Renal cortex interstitium (tissue), 11 donors: ENCODE results near the gene ANXA4. TPM values are rescaled to one million over a fixed set of nuclear protein-coding genes. Genes with fewer than 3 reads are reported as not detected.

Experiments used
- DNase-seq, 11 donors: peaks; one replicate each; pipeline ENCODE4 v3.0.0-alpha.2; 2013; ENCODE audit warnings: low read depth in 9 of 11, low spot score in 4 of 11; ENCODE audit errors: extremely low read depth in 1 of 11
- polyA plus RNA-seq, 3 donors: library from polyadenylated mRNA; unstranded; fragments of 120-200 nt; gene quantifications; one replicate each; pipeline ENCODE4 v1.2.1, GENCODE V29; 2013; ENCODE audit not compliant: insufficient read length in 3 of 3

Gene ANXA4
- polyA plus RNA-seq, 3 donors = 217 to 275 (median 226) TPM

GRCh38 chr2:69848186-69848790 is 106.4 kb downstream of the ANXA4 start:
- DNase-seq = no peak

- no peak for DNase-seq
Observed at GRCh38 chr2:69858261-69858660, 116.3 kb downstream of the ANXA4 start.

- no peak for DNase-seq
Observed at GRCh38 chr2:69863298-69863697, 121.4 kb downstream of the ANXA4 start.

Other genes starting within 250 kb of the ANXA4 start
- 10 to 100 TPM; 20.7 to 26.6 (median 23.2) TPM for gene AAK1, start 98.4 kb upstream of the ANXA4 start, polyA plus RNA-seq
- gene GMCL1, start 87.5 kb downstream of the ANXA4 start, polyA plus RNA-seq = 10 to 100 TPM; 28.7 to 38.4 (median 32.6) TPM
- 10 to 100 TPM; 62.6 to 73.7 (median 71.4) TPM for gene SNRNP27, start 151.8 kb downstream of the ANXA4 start, polyA plus RNA-seq
- gene MXD1, start 173.0 kb downstream of the ANXA4 start, polyA plus RNA-seq = 10 to 100 TPM; 11.7 to 16.1 (median 13.0) TPM
- gene ASPRV1, start 219.5 kb downstream of the ANXA4 start, polyA plus RNA-seq = 1 to 10 TPM; 3.8 to 5.6 (median 4.7) TPM